HEK293 (cell line): ENCODE data around the gene CCND1.

ENCODE experiments used
- ATF2 ChIP-seq: fragments of 450-650 bp; formaldehyde crosslinking; IDR thresholded peaks from 2 replicates; pipeline ENCODE4 v1.5.1; 2016; ENCODE audit warnings: missing biosample characterization, missing genetic modification characterization, low read depth
- KLF8 ChIP-seq: fragments of 450-650 bp; formaldehyde crosslinking; IDR thresholded peaks from 2 replicates; pipeline ENCODE4 v1.5.1; 2016; ENCODE audit warnings: missing biosample characterization, missing genetic modification characterization
- MZF1 ChIP-seq: fragments of 450-650 bp; formaldehyde crosslinking; IDR thresholded peaks from 2 replicates; pipeline ENCODE4 v1.5.1; 2017; ENCODE audit warnings: missing biosample characterization, missing genetic modification characterization, borderline replicate concordance
- ZBTB48 ChIP-seq: fragments of 450-650 bp; formaldehyde crosslinking; IDR thresholded peaks from 2 replicates; pipeline ENCODE4 v1.5.1; 2016; ENCODE audit warnings: missing biosample characterization, missing genetic modification characterization
- ZNF274 ChIP-seq, 2 experiments: fragments of 200-500 bp in 1 of 2; fragments of 450-650 bp in 1 of 2; sonication (Bioruptor generic) in 1 of 2; formaldehyde crosslinking in 1 of 2; IDR thresholded peaks; 2 replicates each; pipeline versions ENCODE4 v1.5.1 to v1.6.1; 2014 to 2016; ENCODE audit warnings: borderline replicate concordance in 1 of 2, inconsistent platforms in 1 of 2, low read length in 1 of 2, missing biosample characterization in 1 of 2, missing genetic modification characterization in 1 of 2
- ZNF292 ChIP-seq: fragments of 450-650 bp; formaldehyde crosslinking; IDR thresholded peaks from 2 replicates; pipeline ENCODE4 v1.5.1; 2016; ENCODE audit warnings: low read depth, missing biosample characterization, missing genetic modification characterization, borderline replicate concordance
- TF ChIP-seq, protein P1 (sequence below): fragments of 450-650 bp; formaldehyde crosslinking; IDR thresholded peaks from 2 replicates; pipeline ENCODE4 v1.5.1; 2016; ENCODE audit warnings: missing biosample characterization, missing genetic modification characterization
- TF ChIP-seq, protein P2 (sequence below): fragments of 450-650 bp; formaldehyde crosslinking; IDR thresholded peaks from 2 replicates; pipeline ENCODE4 v1.5.1; 2016; ENCODE audit warnings: missing biosample characterization, missing genetic modification characterization

DNA sequence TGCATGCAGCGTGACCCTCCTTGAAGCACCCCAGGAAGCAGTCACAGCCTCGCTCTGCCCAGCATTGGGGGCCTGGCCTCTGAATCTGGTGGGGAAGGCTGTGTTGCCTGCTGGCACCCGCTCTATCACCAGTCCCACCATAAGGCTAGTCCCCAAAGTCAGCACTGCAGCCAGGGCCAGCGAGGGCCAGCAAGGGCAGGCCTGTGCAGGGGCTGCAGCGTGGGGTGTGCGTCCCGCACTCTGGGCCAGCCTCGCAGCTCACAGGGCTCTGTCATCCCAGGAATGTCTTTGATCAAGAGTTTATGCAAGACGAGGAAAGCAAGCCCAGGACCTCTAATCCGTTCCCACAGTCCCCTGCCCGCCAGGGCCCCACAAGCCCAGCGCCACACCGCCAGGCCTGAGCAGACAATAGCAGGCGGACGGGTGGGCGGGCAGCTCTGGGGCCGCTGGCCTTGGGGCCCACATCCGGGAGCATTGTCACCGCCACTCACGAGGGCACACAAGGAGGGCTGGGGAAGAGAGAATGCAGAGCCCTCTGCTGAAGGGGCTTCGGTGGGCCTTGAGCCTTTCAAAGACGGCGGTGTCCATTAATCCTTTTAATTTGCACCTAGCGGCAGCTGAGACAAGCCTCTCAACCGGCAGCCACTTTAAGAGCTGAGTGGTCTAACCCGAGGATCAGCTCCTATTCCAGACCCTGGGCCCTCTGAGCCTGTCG lies 17.1 kb downstream of the CCND1 start:
- TF ChIP-seq, protein P1, sequence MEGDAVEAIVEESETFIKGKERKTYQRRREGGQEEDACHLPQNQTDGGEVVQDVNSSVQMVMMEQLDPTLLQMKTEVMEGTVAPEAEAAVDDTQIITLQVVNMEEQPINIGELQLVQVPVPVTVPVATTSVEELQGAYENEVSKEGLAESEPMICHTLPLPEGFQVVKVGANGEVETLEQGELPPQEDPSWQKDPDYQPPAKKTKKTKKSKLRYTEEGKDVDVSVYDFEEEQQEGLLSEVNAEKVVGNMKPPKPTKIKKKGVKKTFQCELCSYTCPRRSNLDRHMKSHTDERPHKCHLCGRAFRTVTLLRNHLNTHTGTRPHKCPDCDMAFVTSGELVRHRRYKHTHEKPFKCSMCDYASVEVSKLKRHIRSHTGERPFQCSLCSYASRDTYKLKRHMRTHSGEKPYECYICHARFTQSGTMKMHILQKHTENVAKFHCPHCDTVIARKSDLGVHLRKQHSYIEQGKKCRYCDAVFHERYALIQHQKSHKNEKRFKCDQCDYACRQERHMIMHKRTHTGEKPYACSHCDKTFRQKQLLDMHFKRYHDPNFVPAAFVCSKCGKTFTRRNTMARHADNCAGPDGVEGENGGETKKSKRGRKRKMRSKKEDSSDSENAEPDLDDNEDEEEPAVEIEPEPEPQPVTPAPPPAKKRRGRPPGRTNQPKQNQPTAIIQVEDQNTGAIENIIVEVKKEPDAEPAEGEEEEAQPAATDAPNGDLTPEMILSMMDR = no peak
- TF ChIP-seq ZNF274 (IDR thresholded peaks at IDR 0.05; ENCODE audit: low read length) = no peak
- no peak for TF ChIP-seq ZNF274 (tag by site-specific recombination; IDR thresholded peaks at IDR 0.05; ENCODE audit: borderline replicate concordance)
- TF ChIP-seq KLF8 (tag by site-specific recombination) = no peak
- TF ChIP-seq, protein P2, sequence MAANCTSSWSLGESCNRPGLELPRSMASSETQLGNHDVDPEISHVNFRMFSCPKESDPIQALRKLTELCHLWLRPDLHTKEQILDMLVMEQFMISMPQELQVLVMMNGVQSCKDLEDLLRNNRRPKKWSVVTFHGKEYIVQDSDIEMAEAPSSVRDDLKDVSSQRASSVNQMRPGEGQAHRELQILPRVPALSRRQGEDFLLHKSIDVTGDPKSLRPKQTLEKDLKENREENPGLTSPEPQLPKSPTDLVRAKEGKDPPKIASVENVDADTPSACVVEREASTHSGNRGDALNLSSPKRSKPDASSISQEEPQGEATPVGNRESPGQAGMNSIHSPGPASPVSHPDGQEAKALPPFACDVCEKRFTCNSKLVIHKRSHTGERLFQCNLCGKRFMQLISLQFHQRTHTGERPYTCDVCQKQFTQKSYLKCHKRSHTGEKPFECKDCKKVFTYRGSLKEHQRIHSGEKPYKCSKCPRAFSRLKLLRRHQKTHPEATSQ (tag by site-specific recombination) = no peak
- TF ChIP-seq ZNF292 (tag by site-specific recombination) = no peak
- TF ChIP-seq ATF2 (tag by site-specific recombination) = no peak
- TF ChIP-seq ZBTB48 (tag by site-specific recombination) = no peak
- no peak for TF ChIP-seq MZF1
